Ishikawa (cell line): ENCODE measurements around the gene SLC38A10.
A peak's percentile ranks its signal among the peaks of the same experiment; 100 is the strongest.

Experiments used
- CEBPB ChIP-seq: IDR thresholded peaks from 2 replicates; pipeline ENCODE4 v1.6.1; 2012
- CREB1 ChIP-seq: IDR thresholded peaks from 2 replicates; pipeline ENCODE4 v1.6.1; 2012; ENCODE audit warnings: low read depth
- EGR1 ChIP-seq: IDR thresholded peaks from 2 replicates; pipeline ENCODE4 v1.6.1; 2012
- EP300 ChIP-seq: IDR thresholded peaks from 2 replicates; pipeline ENCODE4 v1.6.1; 2012; ENCODE audit warnings: borderline replicate concordance
- FOXM1 ChIP-seq: IDR thresholded peaks from 2 replicates; pipeline ENCODE4 v1.6.1; 2012; ENCODE audit warnings: low read depth, borderline replicate concordance
- MAX ChIP-seq: IDR thresholded peaks from 2 replicates; pipeline ENCODE4 v1.6.1; 2012
- NFIC ChIP-seq: IDR thresholded peaks from 2 replicates; pipeline ENCODE4 v1.6.1; 2012
- RAD21 ChIP-seq: IDR thresholded peaks from 2 replicates; pipeline ENCODE4 v1.6.1; 2012; ENCODE audit warnings: low read depth
- REST ChIP-seq: IDR thresholded peaks from 2 replicates; pipeline ENCODE4 v1.6.1; 2012; ENCODE audit warnings: low read depth, mild to moderate bottlenecking
- TAF1 ChIP-seq: IDR thresholded peaks from 2 replicates; pipeline ENCODE4 v1.6.1; 2012; ENCODE audit warnings: low read depth, mild to moderate bottlenecking
- TCF12 ChIP-seq: IDR thresholded peaks from 2 replicates; pipeline ENCODE4 v1.6.1; 2012; ENCODE audit warnings: low read depth
- TEAD4 ChIP-seq: IDR thresholded peaks from 2 replicates; pipeline ENCODE4 v1.6.1; 2012
- USF1 ChIP-seq: IDR thresholded peaks from 2 replicates; pipeline ENCODE4 v1.6.1; 2012
- YY1 ChIP-seq: IDR thresholded peaks from 2 replicates; pipeline ENCODE4 v1.6.1; 2012; ENCODE audit warnings: low read depth
- ZBTB7A ChIP-seq: IDR thresholded peaks from 2 replicates; pipeline ENCODE4 v1.6.1; 2012; ENCODE audit warnings: low read depth

SLC38A10 gene

GRCh38 chr17:81330884-81331245 lies 35.8 kb upstream of the SLC38A10 start:
- no peak for TF ChIP-seq ZBTB7A
- no peak for TF ChIP-seq TEAD4
- no peak for TF ChIP-seq FOXM1
- no peak for TF ChIP-seq EP300
- no peak for TF ChIP-seq USF1

- no peak for TF ChIP-seq TEAD4
- TF ChIP-seq USF1, result no peak
- no peak for TF ChIP-seq CEBPB
- no peak for TF ChIP-seq RAD21
- no peak for TF ChIP-seq TCF12
- no peak for TF ChIP-seq EP300
- no peak for TF ChIP-seq EGR1
- TF ChIP-seq FOXM1, result no peak
- no peak for TF ChIP-seq ZBTB7A
- no peak for TF ChIP-seq REST
- no peak for TF ChIP-seq NFIC
- TF ChIP-seq CREB1, result no peak
- TF ChIP-seq TAF1, result no peak
- TF ChIP-seq MAX, result no peak
These were observed 35.1 kb upstream of the SLC38A10 start for GRCh38 chr17:81329927-81330883.

DNA sequence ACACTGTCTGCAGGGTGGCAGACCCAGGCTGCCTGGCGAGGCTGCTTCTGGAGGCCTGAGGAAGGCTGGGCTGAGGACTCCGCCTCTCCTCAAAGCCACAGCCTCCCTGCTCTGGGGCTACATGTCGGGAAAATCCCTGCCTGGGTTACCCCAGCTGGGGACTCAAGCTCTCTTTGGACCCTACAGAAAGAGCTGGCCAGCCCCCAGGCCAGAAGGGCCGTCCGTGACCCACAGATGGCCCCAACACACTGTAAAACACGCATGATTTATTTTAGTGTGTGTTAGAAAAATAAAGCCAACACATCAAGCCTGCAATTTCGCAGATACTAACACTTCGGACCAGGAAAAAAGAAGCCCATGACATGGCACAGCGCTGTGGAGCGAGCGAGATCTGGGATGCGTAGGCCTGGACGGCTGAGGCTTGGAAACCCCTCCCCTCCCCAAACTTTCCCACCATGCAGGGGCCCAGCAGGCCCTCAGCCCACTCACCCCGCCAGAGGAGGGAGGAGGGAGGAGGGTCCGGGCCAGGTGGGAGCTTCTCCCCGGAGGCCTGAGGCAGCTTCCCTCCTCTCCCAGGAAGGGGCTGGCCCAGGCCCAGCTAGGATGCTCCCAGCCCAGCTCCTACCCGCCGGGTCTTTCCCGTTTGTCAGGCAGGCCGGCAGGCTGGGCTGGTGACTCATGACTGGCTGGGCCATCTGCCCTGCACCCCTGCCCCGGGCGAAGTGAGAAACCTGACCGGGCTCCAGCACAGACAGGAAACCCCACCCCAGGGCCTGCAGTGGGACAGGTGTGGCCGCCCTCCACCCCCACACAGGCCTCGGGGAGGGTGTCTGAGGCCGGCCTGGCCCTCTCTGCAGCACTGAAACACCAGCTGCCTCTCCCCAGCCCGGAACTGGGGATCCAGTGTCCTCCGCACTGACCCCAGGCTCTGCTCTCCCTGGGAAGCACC lies 34.1 kb upstream of the SLC38A10 start:
- TF ChIP-seq USF1, result peak; percentile 35; the same call in 1 of the 2 replicates
- no peak for TF ChIP-seq CEBPB
- TF ChIP-seq CREB1, result no peak
- TF ChIP-seq YY1, result peak; percentile 51; the same call in 1 of the 2 replicates
- TF ChIP-seq EP300, result peak; percentile 66
- TF ChIP-seq MAX, result peak; percentile 53
- TF ChIP-seq TEAD4, result peak; percentile 33
- TF ChIP-seq FOXM1, result no peak
- no peak for TF ChIP-seq REST
- TF ChIP-seq TAF1, result no peak
- peak; percentile 83 for TF ChIP-seq EGR1
- TF ChIP-seq ZBTB7A, result peak; percentile 90
- TF ChIP-seq TCF12, result peak; percentile 86
- TF ChIP-seq NFIC, result peak; percentile 72
- peak; percentile 7; the same call in 1 of the 2 replicates for TF ChIP-seq RAD21

GRCh38 chr17:81328489-81328888 lies 33.4 kb upstream of the SLC38A10 start:
- TF ChIP-seq REST (no peak), RAD21 (no peak), NFIC (no peak), EGR1 (no peak), MAX (no peak), YY1 (no peak), CEBPB (no peak), CREB1 (no peak), FOXM1 (no peak), ZBTB7A (no peak), TAF1 (no peak), TEAD4 (no peak)
